ENCODE results near the gene AKR7A3.

GRCh38 chr1:19325958-19326747 lies 37.6 kb upstream of the AKR7A3 start:
- no peak for TF ChIP-seq CTCF (IDR thresholded peaks at IDR 0.05)
- TF ChIP-seq POLR2A (IDR thresholded peaks at IDR 0.05), result no peak

All from thyroid gland (tissue), 4 donors.